GM21367 (cell line): ENCODE results near the gene THOC6.
"Not testable (repeated sequence)": the region's sequence is repeated elsewhere in the genome, so short reads cannot be mapped to it uniquely, and the experiment has no call there.

Source experiments
- ATAC-seq: cut with Tn5 transposase; IDR thresholded peaks from one replicate; pipeline ENCODE4 v1.9.1; 2021; ENCODE audit not compliant: unreplicated experiment

Gene THOC6

DNA sequence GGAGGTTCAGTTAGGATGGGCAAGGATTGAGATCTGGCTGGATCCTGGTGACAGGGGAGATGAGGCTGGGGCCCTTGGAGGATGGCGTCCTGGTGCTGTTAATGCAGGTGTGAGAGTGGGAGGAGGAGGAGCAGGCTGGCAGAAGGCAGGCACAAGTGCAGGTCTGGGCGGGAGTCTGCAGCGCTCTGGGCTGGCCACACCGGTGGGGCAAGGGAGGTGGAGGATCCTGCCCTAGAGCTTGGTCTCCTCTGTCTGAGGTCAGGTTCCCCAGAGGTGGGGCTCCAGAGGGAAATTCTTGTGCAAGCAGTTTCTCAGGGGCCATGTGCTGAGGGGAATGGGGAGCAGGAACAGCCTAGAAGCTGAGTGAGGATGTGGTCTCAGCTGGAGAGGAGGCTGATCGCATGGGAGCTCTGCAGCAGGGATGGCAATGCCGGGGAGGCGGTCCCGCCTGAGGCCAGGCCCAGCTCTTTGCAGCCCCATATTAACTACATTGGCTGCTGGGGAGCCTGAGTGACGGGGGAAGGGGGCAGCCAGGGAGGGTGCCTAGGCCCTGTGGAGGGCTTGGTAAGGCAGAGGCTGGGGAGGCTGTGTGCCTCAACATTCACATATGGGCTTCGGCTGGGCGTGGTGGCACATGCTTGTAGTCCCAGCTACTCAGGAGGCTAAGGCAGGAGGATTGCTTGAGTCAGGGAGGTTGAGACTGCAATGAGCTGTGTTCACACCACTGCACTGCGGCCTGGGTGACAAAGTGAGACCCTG is 28.9 kb downstream of the THOC6 start:
- not testable (repeated sequence) for ATAC-seq

DNA sequence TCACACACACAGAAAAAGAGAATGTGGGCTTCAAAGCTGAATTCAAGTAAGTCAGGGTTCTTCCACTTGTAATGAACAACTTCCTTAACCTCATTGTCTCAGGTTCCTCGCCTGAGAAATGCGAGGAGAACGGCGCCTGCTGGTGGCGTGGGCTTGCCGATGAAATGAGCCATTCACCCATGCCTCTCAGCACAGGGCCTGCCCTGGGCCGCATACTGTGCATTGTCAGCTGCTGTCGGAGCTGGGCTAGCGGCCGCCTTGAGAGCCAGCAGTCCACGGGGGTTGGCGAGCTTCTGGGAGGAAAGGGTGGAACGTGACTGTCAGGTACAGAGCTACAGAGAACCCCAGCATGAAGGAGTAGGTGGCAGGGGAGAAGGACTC is 29.5 kb downstream of the THOC6 start:
- not testable (repeated sequence) for ATAC-seq

DNA sequence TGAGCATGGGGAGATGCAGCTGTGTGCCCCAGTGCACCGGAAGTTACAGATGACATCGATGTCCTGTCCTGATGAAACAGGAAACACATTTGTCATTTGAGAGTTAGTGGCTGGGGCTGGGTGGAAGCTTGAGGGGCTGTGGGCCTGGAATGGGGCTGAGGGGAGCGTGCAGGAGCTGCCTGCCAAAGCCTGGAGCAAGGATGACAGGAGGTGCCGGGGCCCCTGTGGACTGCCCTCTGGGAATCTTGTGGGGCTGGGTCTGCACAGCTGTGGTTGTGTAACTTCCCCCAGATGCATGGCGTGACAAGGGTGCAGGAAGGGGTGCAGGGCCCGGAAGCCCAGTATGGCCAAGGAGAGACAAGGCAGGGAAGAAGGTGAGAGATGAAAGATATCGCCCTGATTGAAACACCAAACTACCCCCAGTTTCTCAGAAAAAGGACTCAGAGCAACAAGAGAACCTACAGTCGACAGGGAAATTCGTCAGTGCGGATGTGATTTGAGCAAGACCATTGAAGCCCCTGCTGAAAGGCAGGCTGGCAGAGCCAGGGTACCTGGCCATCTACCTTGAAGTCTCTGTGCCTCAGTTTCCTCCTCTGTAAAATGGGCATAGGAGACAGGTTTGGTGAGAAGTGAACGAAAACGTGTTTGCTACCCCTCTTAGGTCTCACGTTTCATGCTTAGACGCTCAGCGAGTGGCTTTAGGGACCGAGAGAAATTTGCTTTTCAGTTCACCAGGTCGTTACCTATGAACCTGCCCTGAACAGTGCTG is 31.3 kb downstream of the THOC6 start:
- ATAC-seq = no peak

DNA sequence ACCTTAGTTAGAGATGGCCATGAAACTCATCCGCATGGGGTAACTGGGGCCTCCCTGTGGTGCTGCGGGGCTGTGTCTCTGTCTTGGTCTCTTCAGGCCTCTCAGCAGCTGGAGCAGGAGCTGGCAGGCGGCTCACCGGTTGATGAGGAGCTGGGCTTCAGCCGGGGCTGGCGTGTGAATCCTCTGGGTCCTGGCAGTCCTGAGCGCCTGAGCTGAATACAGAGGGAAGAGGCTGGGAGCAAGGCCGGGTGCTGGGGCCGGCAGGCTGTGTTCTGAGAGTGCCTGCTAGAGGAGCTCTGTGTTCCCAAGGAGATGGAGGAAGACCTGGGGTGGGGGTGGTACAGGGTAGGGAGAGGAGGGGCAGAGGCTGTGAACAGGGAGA is 31.9 kb downstream of the THOC6 start:
- ATAC-seq = not testable (repeated sequence)

DNA sequence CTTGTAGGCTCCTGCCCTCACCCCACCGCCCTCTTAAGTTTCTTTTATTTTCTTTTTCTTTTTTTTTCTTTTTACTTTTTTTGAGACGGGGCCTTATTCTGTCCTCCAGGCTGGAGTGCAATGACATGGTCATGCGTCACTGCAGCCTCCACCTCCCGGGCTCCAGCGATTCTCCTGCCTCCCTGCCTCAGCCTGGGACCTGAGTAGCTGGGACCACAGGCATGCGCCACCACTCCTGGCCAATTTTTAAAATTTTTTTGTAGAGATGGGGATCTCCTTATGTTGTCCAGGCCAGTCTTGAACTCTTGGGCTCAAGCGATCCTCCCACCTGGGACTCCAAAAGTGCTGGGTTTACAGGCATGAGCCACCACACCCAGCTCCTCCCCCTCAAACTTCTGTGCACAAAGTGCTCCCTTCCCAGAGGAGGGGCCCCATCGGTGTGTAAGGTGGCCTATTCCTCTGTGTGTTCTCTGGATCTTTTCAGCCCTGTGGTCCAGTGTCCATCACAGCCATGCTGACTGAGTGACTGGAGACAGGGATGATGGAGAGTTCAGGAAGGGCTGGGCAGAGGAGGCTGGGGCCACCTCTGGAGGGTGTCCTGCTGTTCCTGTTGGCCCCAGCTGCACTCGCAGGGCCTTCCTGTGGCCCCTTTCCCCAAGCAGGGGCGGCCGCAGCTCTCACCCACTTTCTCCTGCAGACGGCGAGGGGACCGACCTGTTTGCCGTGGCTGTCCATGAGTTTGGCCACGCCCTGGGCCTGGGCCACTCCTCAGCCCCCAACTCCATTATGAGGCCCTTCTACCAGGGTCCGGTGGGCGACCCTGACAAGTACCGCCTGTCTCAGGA is 32.7 kb downstream of the THOC6 start:
- ATAC-seq = no peak

DNA sequence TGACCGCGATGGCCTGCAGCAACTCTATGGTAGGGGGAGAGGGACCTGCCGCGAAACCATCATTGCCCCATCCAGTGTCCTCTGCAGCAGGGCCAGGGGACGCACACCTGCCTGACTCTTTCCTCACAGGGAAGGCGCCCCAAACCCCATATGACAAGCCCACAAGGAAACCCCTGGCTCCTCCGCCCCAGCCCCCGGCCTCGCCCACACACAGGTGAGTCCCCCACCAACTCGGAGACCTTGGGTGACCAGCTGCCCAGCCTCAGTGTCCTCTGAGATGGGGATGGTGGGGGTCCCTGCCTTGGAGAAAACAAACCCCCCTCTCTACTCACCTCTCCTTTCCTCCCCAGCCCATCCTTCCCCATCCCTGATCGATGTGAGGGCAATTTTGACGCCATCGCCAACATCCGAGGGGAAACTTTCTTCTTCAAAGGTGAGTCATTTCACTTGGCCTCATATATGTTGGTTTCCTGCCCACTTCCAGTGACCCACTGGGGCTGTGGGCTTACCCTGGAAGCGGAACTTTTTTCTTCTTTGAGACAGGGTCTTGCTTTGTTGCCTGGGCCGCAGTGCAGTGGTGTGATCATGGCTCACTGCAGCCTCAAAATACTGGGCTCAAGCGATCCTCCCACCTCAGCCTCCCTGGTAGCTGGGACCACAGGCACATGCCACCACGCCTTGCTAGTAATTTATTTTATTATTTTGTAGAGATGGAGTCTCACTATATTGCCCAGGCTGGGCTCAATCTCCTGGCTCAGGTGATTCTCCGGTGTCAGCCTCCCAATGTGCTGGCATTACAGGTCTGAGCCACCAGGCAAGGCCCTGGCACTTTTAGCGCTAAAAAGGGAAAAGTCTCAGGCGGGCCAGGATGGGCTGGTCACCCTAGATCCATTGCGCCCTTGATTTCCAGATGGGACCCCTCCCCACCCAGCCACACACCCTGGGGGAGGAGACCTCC is 33.6 kb downstream of the THOC6 start:
- ATAC-seq = no peak

DNA sequence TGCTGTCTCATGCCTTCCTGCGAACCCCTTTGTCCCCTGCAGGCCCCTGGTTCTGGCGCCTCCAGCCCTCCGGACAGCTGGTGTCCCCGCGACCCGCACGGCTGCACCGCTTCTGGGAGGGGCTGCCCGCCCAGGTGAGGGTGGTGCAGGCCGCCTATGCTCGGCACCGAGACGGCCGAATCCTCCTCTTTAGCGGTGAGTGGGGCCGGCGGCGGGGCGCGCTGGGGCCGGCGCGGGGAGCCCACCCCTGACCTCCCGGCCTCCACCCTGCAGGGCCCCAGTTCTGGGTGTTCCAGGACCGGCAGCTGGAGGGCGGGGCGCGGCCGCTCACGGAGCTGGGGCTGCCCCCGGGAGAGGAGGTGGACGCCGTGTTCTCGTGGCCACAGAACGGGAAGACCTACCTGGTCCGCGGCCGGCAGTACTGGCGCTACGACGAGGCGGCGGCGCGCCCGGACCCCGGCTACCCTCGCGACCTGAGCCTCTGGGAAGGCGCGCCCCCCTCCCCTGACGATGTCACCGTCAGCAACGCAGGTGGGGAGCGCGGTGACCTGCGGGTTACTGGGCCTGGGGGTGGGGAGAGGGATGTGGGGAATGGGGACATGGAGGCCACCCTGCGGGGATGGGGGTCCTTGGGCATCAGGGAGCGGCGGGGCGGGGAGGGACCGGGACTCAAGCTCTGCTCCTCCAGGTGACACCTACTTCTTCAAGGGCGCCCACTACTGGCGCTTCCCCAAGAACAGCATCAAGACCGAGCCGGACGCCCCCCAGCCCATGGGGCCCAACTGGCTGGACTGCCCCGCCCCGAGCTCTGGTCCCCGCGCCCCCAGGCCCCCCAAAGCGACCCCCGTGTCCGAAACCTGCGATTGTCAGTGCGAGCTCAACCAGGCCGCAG is 34.5 kb downstream of the THOC6 start:
- no peak for ATAC-seq

DNA sequence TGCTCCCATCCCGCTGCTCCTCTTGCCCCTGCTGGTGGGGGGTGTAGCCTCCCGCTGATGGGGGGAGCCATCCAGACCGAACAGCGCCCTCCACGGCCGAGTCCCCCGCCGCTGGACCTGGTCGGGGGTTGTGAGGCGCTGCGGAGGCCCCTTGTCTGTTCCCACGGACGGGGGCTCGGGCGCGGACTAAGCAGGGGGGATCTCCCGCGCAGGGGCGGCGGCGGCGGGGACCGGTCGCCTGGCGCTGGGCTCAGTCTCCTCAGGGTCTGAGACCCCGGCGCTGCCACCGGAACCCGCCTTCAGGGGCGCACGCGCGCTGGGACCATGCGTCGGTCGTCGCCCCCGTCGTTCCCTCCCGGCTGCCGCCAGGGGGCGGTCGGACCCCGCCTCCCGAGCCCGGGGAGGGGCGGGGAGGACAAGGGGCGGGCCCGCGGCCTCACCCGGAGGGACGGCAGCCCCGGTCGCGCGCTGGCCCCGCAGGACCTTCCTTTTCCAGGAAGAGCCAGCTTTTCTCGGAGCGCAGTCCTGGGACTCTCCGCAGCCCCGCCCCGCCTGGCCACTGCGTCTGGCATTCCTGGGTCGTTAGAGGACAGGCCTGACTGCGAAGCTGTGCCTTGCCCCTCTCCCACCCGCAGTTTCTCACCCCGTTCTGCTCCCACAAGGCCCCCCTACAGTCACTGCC is 35.3 kb downstream of the THOC6 start:
- ATAC-seq = no peak

DNA sequence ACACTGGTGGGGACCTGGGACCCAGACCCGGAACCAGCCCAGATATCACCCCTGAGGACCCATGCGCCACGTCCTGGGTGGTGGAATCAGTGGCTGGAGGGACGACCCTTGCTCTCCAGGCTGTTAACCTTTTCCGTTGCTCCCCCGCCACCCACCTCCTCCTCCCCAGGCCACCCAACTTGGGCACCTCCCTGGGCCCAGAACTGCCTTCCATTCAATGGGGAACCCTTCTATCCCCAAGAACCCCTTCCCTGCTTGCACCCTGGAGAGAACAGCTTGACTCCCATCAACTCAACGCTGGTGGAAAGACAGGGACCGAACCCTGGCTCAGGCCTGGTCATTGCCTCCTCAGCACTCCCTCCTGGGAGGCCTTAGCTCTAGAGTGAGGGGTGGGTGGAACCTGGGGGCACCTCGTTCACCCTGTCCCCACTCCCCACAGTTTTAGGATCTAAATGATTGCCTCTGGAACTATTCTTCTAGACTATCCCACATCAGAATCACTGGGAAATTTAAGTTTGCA is 35.9 kb downstream of the THOC6 start:
- no peak for ATAC-seq

DNA sequence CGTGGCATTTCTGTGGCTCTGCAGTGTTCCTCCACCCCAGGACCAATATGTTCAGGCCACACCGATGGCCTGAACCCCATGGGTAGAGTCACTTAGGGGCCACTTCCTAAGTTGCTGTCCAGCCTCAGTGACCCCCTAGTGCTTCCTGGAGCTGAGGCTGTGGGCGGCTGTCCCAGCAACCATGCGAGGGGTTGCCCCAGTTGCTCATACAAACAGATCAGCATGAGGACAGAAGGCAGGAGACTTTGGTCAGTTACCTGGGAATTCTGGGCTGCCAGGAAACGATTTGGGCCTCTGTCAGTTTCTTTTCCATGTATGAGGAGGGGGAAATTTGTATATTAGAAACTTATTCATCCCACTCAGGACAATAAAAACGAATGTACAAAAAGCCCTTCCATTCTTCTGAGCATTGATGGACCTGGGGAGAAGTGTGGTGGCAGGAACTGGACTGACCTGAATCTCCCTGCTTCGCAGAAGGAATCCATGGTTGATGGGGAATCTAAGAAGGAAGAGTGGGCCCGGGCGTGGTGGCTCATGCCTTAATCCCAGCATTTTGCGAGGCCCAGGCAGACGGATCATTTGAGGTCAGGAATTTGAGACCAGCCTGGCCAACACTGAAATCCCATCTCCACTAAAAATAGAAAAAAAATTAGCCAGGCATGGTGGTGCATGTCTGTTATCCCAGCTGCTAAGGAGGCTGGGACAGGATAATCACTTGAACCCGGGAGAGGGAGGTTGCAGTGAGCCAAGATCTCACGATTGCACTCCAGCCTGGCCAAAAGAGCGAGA is 36.7 kb downstream of the THOC6 start:
- no peak for ATAC-seq

DNA sequence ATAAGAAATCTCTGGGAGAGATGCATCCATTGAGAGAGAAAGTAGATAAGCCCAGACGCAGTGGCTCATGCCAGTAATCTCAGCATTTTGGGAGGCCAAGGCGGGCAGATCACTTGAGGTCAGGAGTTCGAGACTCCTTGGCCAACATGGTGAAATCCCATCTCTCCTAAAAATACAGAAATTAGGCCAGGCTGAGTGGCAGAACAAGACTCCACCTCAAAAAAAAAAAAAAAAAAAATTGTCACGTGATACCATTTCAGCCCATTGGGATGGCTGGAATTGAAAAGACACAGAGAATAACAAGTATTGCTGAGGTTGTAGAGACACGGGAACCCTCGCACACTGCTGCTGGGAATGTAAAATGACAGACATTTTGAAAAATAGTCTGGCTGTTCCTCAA is 38.7 kb downstream of the THOC6 start:
- ATAC-seq = no peak

DNA sequence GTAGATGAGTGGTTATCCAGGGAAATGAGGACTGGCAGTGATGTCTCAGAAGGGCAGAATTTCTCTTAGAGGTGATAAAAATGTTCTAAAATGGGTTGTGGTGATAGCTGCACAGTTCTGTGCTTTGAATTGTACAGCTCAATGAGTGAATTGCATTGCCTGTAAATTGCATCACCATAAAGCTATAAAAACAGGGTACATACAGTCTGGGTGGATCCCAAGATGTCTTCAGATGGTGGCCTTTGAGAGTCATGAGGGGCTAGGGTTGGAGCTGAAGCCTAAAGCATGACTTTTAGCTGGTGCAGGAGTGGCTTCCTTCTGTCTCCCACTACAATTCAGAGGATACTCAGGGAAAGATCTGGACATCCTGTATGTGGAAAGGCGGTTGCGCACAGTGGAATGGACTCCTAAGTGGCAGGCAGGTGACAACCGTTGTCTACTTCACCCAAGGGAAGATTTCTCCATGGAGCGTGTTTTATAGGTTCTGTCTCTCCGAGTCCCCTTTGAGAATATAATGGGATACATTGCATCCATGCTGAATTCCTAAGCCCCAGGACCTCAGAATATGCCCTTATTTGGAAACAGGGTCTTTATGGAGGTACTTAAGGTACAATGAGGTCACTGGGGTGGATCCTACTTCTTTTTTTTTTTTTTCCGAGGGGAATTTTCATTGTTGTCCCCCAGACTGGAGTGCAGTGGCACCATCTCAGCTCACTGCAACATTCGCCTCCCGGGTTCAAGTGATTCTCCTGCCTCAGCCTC is 40.0 kb downstream of the THOC6 start:
- ATAC-seq = no peak

DNA sequence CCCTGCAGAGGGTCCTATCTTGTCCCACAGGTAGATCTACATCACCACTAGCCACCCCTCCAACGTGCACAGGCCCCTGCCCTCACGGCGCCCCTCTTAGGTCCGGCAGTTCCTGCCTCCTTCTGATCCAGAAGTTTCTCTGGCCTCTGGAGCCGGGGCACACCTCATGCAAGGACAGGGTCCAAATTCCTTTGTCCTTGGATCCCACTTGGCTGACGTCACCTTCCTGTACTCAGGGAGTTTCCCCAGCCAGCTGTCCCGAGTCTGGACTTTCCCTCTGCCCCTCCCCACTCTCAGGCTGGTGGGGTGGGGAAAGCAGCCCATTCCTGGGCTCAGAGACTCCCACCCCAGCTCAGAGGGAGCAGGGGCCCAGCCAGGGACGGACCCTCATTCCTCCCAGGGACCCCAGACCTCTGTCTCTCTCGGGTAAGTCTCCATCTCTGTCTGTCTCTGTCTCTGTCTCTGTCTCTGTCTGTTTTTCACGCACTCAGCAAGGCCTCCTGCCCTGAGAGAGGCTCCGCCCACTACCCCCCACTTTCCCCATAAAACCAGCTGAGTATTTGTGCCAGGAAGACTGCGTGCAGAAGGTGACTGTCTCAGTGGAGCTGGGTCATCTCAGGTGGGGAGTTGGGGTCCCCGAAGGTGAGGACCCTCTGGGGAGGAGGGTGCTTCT is 41.4 kb downstream of the THOC6 start, which contains the start of gene IL32:
Gene IL32 (plus strand): TSS at position 572 of the 673 bp plus-strand sequence. CDS start 172 bp downstream, outside the sequence.
- ATAC-seq = no peak

DNA sequence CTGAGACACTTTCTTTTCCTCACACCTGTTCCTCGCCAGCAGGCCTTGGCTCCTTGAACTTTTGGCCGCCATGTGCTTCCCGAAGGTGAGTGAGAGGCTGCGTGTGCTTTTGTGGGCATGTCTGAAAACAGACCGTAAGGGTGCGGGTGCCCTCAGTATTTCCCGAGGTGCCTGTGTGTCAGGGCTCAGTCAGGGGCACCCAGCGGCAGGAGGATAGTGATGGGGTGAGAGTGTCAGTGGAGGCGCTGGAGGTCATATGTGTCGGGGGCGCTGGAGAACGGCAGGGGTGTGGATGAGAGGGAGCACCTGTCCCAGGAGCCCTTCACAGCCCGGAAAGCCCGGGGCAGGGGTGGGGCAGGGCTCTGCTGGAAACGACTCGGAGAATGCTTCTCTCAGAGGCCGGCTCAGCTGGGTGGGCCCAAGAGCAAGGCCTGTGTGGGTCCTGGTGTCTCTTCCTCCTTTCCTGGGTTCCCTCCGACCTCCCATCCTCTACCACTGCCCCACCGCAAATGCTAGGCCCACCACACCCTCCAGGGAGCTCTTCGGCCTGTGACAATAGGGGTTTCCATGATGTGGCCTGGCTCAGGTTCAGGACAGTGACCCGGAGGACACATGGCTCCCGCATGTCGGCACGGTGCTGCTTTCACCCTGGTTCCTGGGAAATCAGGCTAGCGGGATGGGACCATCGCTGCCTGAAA is 42.1 kb downstream of the THOC6 start:
- ATAC-seq = no peak

DNA sequence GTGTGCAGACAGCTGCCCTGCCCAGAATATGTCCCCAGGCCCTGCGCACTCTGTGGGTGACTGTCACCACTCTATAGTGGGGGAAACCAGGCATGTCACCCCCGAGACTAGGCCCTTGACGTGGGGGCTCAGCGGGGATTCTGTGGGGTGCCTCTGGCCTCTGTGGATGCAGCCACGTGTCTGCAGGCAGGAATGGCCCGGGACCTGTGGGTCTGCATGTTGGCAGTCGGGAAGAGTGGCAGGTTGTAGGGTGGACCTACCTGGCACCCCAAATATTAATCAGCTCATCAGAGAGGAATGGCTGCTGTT is 42.6 kb downstream of the THOC6 start:
- ATAC-seq = no peak

DNA sequence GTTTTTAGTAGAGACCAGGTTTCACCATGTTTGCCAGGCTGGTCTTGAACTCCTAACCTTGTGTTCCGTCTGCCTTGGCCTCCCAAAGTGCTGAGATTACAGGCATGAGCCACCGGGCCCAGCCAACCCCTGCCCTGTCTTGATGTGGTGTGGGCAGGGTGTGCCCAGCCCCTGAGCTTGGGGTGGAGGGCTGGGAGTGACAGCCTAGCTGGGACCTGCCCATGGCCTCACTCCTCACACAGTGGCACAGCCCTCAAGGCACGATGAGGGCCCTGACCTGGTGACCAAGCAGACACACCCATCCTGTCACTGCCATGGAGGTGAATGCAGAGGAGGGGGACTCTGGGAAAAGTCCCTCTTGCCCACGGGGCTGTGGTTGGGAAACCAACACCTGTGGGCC is 44.7 kb downstream of the THOC6 start:
- no peak for ATAC-seq
